ENCODE data around the gene KLHDC8A.

KLHDC8A gene

DNA sequence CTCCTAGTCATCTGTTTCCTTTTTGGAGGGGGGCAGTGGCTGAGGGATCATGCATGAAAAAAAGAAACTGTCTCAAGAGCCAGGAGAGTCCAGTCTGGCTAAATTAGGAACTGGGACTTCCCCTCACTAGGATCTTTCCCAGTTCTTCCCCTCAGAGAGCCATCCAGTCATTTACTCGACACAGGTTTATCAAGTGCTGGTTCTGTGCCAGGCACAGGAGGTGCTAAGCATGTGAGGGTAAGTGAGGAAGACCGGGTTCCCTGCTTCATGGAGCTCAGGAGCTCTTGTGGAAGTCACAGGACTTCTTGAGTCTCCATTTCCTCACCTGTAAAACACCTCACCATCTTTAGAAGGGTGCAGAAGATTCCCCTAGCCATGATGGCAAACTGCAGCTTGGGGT is 26.6 kb downstream of the KLHDC8A start:
- WGBS (ENCODE audit: extremely low coverage, insufficient coverage, low lambda C conversion rate), result no CpG with 5 or more reads among the region's 2 CpGs
- no peak for DNase-seq
- Histone ChIP-seq H3K18ac (ENCODE audit: low read length) (no peak overlapping the region), H3K79me2 (ENCODE audit: control insufficient read depth, insufficient read depth, low read length) (no peaks in the 10 kb centered on the region), H4K5ac (ENCODE audit: low read length) (no peak overlapping the region), H3K79me1 (ENCODE audit: low read length) (no peaks in the 10 kb centered on the region), H2BK5ac (ENCODE audit: low read length) (no peak overlapping the region), H3K9ac (ENCODE audit: low read length) (no peak overlapping the region), H2BK120ac (ENCODE audit: low read depth, low read length) (no peak overlapping the region), H2AK5ac (ENCODE audit: low read length) (no peak overlapping the region), H3K4me2 (ENCODE audit: low read length) (no peak overlapping the region), H3K27ac (ENCODE audit: low read depth, low read length) (no peak overlapping the region), H4K8ac (ENCODE audit: low read depth, low read length) (no peak overlapping the region), H2BK15ac (replicated peaks; ENCODE audit: low read depth) (no peak overlapping the region), H3K56ac (ENCODE audit: low read length) (no peak overlapping the region), H3K4me1 (ENCODE audit: control insufficient read depth, low read depth, low read length) (peaks cover 2% of the 10 kb centered on the region), H3K36me3 (ENCODE audit: control insufficient read depth, insufficient read depth, low read length) (no peaks in the 10 kb centered on the region), H3K4ac (ENCODE audit: low read depth, low read length) (no peak overlapping the region), H3K4me3 (ENCODE audit: low read length) (no peak overlapping the region), H3K23ac (ENCODE audit: low read length) (no peak overlapping the region), H3K27me3 (ENCODE audit: insufficient read depth, low read length, poor library complexity) (no peaks in the 10 kb centered on the region)

DNA sequence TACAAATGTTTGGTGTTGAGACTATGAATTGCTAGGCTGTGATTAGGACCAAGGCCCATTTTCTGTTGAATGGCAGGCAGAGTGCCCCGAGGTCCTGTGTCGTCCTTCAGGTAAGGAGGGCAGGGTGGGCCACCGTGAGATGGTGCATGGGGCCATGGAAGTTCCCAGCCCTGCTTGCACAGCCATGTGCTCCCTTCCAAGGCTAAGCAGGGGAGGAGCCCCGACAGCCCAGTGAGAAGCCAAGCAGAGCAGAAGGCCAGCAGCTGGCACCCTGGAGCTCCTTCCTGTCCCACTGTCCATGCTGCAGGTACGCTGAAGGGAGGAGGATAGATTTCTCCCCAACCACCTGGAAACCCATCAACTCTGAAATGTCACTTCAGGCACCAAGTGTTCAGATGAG is 27.0 kb downstream of the KLHDC8A start:
- Histone ChIP-seq H3K4me1 (ENCODE audit: control insufficient read depth, low read depth, low read length) (peaks cover 4% of the 10 kb centered on the region), H2BK5ac (ENCODE audit: low read length) (no peak overlapping the region), H2AK5ac (ENCODE audit: low read length) (no peak overlapping the region), H4K8ac (ENCODE audit: low read depth, low read length) (no peak overlapping the region), H3K27me3 (ENCODE audit: insufficient read depth, low read length, poor library complexity) (no peaks in the 10 kb centered on the region), H3K36me3 (ENCODE audit: control insufficient read depth, insufficient read depth, low read length) (no peaks in the 10 kb centered on the region), H3K56ac (ENCODE audit: low read length) (no peak overlapping the region), H2BK120ac (ENCODE audit: low read depth, low read length) (no peak overlapping the region), H4K5ac (ENCODE audit: low read length) (no peak overlapping the region), H3K4me2 (ENCODE audit: low read length) (no peak overlapping the region), H3K79me2 (ENCODE audit: control insufficient read depth, insufficient read depth, low read length) (no peaks in the 10 kb centered on the region), H3K4ac (ENCODE audit: low read depth, low read length) (no peak overlapping the region), H3K23ac (ENCODE audit: low read length) (no peak overlapping the region), H3K27ac (ENCODE audit: low read depth, low read length) (no peak overlapping the region), H3K4me3 (ENCODE audit: low read length) (no peak overlapping the region), H3K18ac (ENCODE audit: low read length) (no peak overlapping the region), H3K9ac (ENCODE audit: low read length) (no peak overlapping the region), H3K79me1 (ENCODE audit: low read length) (no peaks in the 10 kb centered on the region), H2BK15ac (replicated peaks; ENCODE audit: low read depth) (no peak overlapping the region)
- no peak for DNase-seq
- WGBS (ENCODE audit: extremely low coverage, insufficient coverage, low lambda C conversion rate), result no CpG with 5 or more reads among the region's 5 CpGs

DNA sequence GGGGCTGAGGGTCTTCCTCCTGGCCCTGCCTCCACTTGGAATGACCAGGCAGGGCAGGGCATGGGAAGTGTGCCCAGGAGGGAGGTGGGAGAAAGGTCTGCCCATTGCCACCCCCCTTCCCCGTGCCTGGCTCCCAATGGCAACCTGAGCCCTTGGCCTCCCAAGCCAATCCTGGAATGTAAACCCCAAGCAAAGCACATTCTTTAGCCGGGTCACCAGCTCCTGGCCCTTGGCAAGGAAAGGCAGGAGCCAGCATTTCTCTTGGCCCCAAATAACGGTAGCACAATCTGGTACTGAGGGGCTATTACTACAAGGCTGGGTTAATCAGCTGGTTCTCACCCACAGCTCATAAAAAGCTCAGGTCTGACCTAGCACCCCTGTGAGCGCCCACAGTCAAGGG is 28.2 kb downstream of the KLHDC8A start:
- Histone ChIP-seq H4K8ac (ENCODE audit: low read depth, low read length) (no peak overlapping the region), H3K4me3 (ENCODE audit: low read length) (no peak overlapping the region), H3K27me3 (ENCODE audit: insufficient read depth, low read length, poor library complexity) (no peaks in the 10 kb centered on the region), H3K4me1 (ENCODE audit: control insufficient read depth, low read depth, low read length) (peaks cover 8% of the 10 kb centered on the region), H3K36me3 (ENCODE audit: control insufficient read depth, insufficient read depth, low read length) (no peaks in the 10 kb centered on the region), H2AK5ac (ENCODE audit: low read length) (no peak overlapping the region), H3K23ac (ENCODE audit: low read length) (no peak overlapping the region), H3K56ac (ENCODE audit: low read length) (no peak overlapping the region), H2BK5ac (ENCODE audit: low read length) (no peak overlapping the region), H3K4me2 (ENCODE audit: low read length) (no peak overlapping the region), H2BK120ac (ENCODE audit: low read depth, low read length) (no peak overlapping the region), H3K27ac (ENCODE audit: low read depth, low read length) (no peak overlapping the region), H3K79me1 (ENCODE audit: low read length) (no peaks in the 10 kb centered on the region), H3K79me2 (ENCODE audit: control insufficient read depth, insufficient read depth, low read length) (no peaks in the 10 kb centered on the region), H3K4ac (ENCODE audit: low read depth, low read length) (no peak overlapping the region), H2BK15ac (replicated peaks; ENCODE audit: low read depth) (no peak overlapping the region), H3K9ac (ENCODE audit: low read length) (no peak overlapping the region), H4K5ac (ENCODE audit: low read length) (no peak overlapping the region), H3K18ac (ENCODE audit: low read length) (no peak overlapping the region)
- no CpG with 5 or more reads among the region's 4 CpGs for WGBS (ENCODE audit: extremely low coverage, insufficient coverage, low lambda C conversion rate)
- DNase-seq, result no peak

DNA sequence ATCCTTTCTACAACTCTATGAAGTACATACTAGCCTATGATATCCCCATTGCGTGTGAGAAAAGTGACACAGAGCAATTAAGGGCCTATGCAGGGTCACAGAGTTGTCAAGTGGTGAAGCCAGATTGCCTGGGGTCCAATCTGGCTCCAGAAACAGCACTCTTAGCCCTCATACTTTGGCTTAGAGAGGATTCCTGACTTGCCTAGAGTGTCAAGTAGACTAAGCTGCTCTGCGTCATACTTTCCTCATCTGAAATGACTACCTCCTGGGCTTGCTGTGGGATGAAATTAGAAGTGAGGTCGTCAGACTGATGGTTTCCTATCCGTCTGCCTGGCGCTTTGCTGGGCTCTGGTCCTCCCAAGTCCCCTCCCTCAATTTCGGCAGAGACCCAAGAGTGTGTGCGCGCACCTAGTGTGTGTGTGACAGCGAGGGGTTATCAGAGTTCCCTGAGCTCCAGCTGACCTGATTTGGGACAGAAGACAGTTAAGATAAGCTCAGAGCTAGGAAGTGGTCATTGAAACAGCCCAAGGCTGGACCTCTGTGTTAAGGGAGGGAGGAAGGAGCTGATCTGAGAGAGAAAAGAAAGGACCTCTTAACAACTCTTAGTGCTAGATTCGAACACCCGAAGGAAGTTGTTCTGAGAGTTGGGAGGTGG is 29.8 kb downstream of the KLHDC8A start:
- Histone ChIP-seq H3K4me3 (ENCODE audit: low read length) (no peak overlapping the region), H3K79me2 (ENCODE audit: control insufficient read depth, insufficient read depth, low read length) (no peaks in the 10 kb centered on the region), H4K8ac (ENCODE audit: low read depth, low read length) (no peak overlapping the region), H2AK5ac (ENCODE audit: low read length) (no peak overlapping the region), H3K4ac (ENCODE audit: low read depth, low read length) (no peak overlapping the region), H3K27ac (ENCODE audit: low read depth, low read length) (no peak overlapping the region), H3K18ac (ENCODE audit: low read length) (no peak overlapping the region), H3K9ac (ENCODE audit: low read length) (no peak overlapping the region), H3K23ac (ENCODE audit: low read length) (no peak overlapping the region), H2BK120ac (ENCODE audit: low read depth, low read length) (no peak overlapping the region), H3K36me3 (ENCODE audit: control insufficient read depth, insufficient read depth, low read length) (no peaks in the 10 kb centered on the region), H3K4me2 (ENCODE audit: low read length) (no peak overlapping the region), H4K5ac (ENCODE audit: low read length) (no peak overlapping the region), H3K56ac (ENCODE audit: low read length) (peak overlapping the region; percentile 10), H3K27me3 (ENCODE audit: insufficient read depth, low read length, poor library complexity) (no peaks in the 10 kb centered on the region), H2BK15ac (replicated peaks; ENCODE audit: low read depth) (no peak overlapping the region), H2BK5ac (ENCODE audit: low read length) (no peak overlapping the region), H3K4me1 (ENCODE audit: control insufficient read depth, low read depth, low read length) (peaks cover 10% of the 10 kb centered on the region), H3K79me1 (ENCODE audit: low read length) (no peaks in the 10 kb centered on the region)
- no peak for DNase-seq
- whole genome bisulfite sequencing (ENCODE audit: extremely low coverage, insufficient coverage, low lambda C conversion rate), result no CpG with 5 or more reads among the region's 11 CpGs

DNA sequence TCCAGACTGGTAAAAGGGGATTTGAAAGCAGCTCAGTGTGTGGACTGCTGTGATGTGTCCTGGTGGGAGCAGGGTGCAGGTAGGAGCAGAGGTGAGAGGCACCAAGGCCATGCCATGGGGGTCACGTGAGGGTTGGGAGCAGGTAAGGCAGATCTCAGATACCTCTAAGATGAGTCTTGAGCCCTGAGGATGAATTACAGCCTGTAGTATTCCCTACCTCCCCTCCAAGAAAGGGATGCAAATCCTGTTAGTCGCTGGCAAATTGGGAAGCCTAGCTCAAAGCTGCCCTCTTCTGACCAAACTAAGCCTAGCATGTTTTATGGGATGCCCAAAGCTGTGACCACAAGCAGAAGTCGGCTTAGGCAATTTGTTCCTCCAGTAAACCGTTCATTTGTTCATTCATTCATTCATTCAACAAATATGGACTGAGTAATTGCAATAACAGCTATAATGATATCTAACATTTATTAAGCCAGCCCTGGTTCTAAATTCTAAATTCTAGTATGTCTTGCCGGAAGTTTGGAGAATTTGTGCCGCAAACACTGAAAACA is 31.3 kb downstream of the KLHDC8A start:
- Histone ChIP-seq H3K18ac (ENCODE audit: low read length) (peak overlapping the region; percentile 11), H2BK120ac (ENCODE audit: low read depth, low read length) (no peak overlapping the region), H2BK5ac (ENCODE audit: low read length) (peak overlapping the region; percentile 80), H3K9ac (ENCODE audit: low read length) (peak overlapping the region; percentile 46), H3K4me2 (ENCODE audit: low read length) (no peak overlapping the region), H3K36me3 (ENCODE audit: control insufficient read depth, insufficient read depth, low read length) (no peaks in the 10 kb centered on the region), H4K8ac (ENCODE audit: low read depth, low read length) (no peak overlapping the region), H3K79me1 (ENCODE audit: low read length) (peaks cover 1% of the 10 kb centered on the region), H3K4ac (ENCODE audit: low read depth, low read length) (peak overlapping the region; percentile 88), H3K4me1 (ENCODE audit: control insufficient read depth, low read depth, low read length) (peaks cover 11% of the 10 kb centered on the region), H4K5ac (ENCODE audit: low read length) (no peak overlapping the region), H3K27ac (ENCODE audit: low read depth, low read length) (peak overlapping the region; percentile 68), H3K23ac (ENCODE audit: low read length) (no peak overlapping the region), H2BK15ac (replicated peaks; ENCODE audit: low read depth) (no peak overlapping the region), H3K4me3 (ENCODE audit: low read length) (no peak overlapping the region), H3K27me3 (ENCODE audit: insufficient read depth, low read length, poor library complexity) (no peaks in the 10 kb centered on the region), H3K79me2 (ENCODE audit: control insufficient read depth, insufficient read depth, low read length) (peaks cover 11% of the 10 kb centered on the region), H3K56ac (ENCODE audit: low read length) (peak overlapping the region; percentile 85), H2AK5ac (ENCODE audit: low read length) (peak overlapping the region; percentile 49)
- WGBS (ENCODE audit: extremely low coverage, insufficient coverage, low lambda C conversion rate), result no CpG with 5 or more reads among the region's 6 CpGs
- DNase-seq, result peak; percentile 95

DNA sequence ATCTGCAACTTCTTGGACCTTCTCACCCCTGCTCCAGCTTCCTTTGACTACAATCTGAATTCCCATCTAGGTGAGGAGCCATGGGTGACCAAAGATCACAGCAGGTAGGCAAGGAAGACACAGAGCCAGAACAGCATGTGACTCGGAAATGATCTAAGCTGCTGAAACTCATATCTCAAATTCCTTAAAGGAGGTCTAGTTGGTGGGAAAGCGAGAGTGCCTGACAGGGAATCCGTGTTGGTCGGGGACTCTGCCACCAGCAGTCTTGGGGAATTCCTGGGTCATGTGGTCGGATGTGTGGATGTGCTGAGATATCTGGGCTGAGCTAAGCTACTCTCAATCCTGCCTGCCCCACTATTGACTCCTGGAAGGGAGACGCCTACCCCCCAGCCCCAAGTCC is 31.9 kb downstream of the KLHDC8A start:
- Histone ChIP-seq H2BK120ac (ENCODE audit: low read depth, low read length) (no peak overlapping the region), H3K56ac (ENCODE audit: low read length) (peak overlapping the region; percentile 85), H4K5ac (ENCODE audit: low read length) (no peak overlapping the region), H3K4ac (ENCODE audit: low read depth, low read length) (no peak overlapping the region), H3K4me1 (ENCODE audit: control insufficient read depth, low read depth, low read length) (peaks cover 11% of the 10 kb centered on the region), H3K27ac (ENCODE audit: low read depth, low read length) (peak overlapping the region; percentile 68), H3K79me2 (ENCODE audit: control insufficient read depth, insufficient read depth, low read length) (peaks cover 15% of the 10 kb centered on the region), H2AK5ac (ENCODE audit: low read length) (no peak overlapping the region), H2BK15ac (replicated peaks; ENCODE audit: low read depth) (no peak overlapping the region), H2BK5ac (ENCODE audit: low read length) (peak overlapping the region; percentile 80), H3K27me3 (ENCODE audit: insufficient read depth, low read length, poor library complexity) (no peaks in the 10 kb centered on the region), H4K8ac (ENCODE audit: low read depth, low read length) (no peak overlapping the region), H3K9ac (ENCODE audit: low read length) (peak overlapping the region; percentile 46), H3K79me1 (ENCODE audit: low read length) (peaks cover 2% of the 10 kb centered on the region), H3K36me3 (ENCODE audit: control insufficient read depth, insufficient read depth, low read length) (no peaks in the 10 kb centered on the region), H3K4me3 (ENCODE audit: low read length) (no peak overlapping the region), H3K23ac (ENCODE audit: low read length) (no peak overlapping the region), H3K18ac (ENCODE audit: low read length) (peak overlapping the region; percentile 11), H3K4me2 (ENCODE audit: low read length) (no peak overlapping the region)
- DNase-seq, result peak; percentile 97
- WGBS (ENCODE audit: extremely low coverage, insufficient coverage, low lambda C conversion rate), result no CpG with 5 or more reads among the region's 6 CpGs
